ENCODE data around the gene LRP3. TPM values are rescaled to one million over a fixed set of nuclear protein-coding genes. Genes with fewer than 3 reads are reported as not detected.

The LRP3 gene
- total RNA-seq, 1 experiment from 2014 or later: 20.4 TPM

DNA sequence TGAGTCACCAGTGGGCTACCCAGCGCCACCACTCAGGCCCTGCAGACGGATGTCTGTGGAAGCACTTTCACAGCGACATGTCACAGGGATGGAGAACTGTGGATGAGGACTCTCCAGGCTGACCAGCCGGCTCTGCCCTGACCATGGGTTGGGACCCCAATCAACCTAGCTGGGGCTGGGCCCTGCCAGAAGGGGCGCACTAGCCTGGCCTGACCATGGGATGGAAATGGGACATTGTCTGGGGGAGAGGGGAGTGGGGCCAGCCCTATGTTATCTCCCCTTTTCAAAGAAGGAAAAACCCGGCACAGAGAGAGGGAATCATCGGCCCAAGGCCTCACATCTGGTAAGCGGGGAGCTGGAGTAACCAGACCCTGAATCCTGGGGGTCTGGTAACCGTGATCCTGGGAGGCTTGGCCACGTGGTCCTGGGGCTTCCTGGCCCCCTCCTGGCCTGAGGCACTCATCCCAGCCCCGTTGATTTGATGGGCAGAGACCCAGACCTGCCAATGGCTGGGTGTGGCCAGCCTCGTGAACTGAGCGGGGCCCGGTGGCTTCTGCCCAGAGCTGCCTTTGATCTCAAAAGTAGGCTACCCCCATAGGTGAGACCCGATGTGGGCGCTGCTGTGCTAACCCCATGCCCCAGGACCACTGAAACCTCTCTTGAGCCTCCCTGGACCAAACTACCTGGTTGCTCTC is 42.7 kb downstream of the LRP3 start:
- ChIA-PET POLR2A (ENCODE audit: unreplicated experiment) (no interaction called here), CTCF (interaction anchor here (0.6 kb wide), 2 partner anchors 11 to 137 kb away, joined by 3 to 5 read pairs; no protein-coding TSS in a partner anchor)
- Histone ChIP-seq H3K27me3 (ENCODE audit: low read length) (no peaks in the 10 kb centered on the region), H3K4me2 (ENCODE audit: low read length) (no peak overlapping the region), H3K79me2 (ENCODE audit: low read length) (no peaks in the 10 kb centered on the region), H3F3A (ENCODE audit: low read length, unreplicated experiment) (no peaks in the 10 kb centered on the region), H3K9ac (ENCODE audit: low read length) (no peak overlapping the region), H3K27ac (ENCODE audit: low read length) (no peak overlapping the region), H3K4me3 (ENCODE audit: low read length) (no peak overlapping the region), H4K20me1 (ENCODE audit: low read length) (no peaks in the 10 kb centered on the region), H3K9me2 (replicated peaks; ENCODE audit: low read length) (no peaks in the 10 kb centered on the region), H3K9me3 (ENCODE audit: low read length) (no peaks in the 10 kb centered on the region), H2AFZ (ENCODE audit: low read length) (no peak overlapping the region), H3K36me3 (ENCODE audit: low read depth, low read length) (no peaks in the 10 kb centered on the region), H3K4me1 (ENCODE audit: insufficient read depth, low read length) (no peaks in the 10 kb centered on the region)
- intact Hi-C loops (cut with micrococcal nuclease): loop anchor here (5.0 kb wide), 1 partner anchor 95 kb away; no protein-coding TSS in a partner anchor
- BruUV-seq (replicated peaks): no TSS peak
- no peak for TF ChIP-seq EZH2 (IDR thresholded peaks at IDR 0.05; ENCODE audit: low read length, unreplicated experiment)
- TF ChIP-seq, protein P1, sequence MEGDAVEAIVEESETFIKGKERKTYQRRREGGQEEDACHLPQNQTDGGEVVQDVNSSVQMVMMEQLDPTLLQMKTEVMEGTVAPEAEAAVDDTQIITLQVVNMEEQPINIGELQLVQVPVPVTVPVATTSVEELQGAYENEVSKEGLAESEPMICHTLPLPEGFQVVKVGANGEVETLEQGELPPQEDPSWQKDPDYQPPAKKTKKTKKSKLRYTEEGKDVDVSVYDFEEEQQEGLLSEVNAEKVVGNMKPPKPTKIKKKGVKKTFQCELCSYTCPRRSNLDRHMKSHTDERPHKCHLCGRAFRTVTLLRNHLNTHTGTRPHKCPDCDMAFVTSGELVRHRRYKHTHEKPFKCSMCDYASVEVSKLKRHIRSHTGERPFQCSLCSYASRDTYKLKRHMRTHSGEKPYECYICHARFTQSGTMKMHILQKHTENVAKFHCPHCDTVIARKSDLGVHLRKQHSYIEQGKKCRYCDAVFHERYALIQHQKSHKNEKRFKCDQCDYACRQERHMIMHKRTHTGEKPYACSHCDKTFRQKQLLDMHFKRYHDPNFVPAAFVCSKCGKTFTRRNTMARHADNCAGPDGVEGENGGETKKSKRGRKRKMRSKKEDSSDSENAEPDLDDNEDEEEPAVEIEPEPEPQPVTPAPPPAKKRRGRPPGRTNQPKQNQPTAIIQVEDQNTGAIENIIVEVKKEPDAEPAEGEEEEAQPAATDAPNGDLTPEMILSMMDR (conservative IDR thresholded peaks at IDR 0.05; ENCODE audit: low read depth, low read length): no peak
- no peak for ATAC-seq
- DNase-seq: no peak

DNA sequence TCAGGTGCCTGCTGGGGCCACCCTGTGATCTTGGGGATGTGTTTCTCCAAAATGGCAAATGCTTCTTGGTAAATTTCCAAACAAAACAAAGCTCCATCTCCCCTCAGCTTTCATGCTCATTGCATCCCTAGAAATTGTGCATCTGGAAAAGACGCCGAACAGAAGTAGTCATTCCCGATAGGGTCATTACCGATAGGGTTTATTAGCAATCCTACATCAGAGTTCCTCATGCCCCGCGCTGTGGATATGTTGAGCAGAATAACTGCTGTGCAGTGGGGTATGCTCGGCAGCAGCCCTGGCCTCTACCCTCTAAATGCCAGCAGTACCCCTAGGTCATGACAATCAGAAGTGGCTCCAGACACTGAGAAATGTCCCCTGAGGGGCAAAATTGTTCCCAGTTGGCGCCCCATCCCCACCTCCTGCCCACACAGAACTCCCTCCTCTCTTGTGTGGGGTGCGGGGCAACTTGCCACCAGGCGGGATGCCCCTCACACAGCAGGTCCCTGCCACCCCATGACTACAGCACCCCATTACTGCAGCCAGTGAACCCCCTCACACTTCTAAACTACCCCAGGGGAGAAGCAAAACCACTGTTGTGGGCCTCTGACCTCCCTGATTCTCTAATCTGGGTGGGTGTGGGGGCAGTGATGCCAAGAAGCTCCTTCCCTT is 44.5 kb downstream of the LRP3 start:
- H3K27me3 ChIP-seq (ENCODE audit: low read length): no peaks in the 10 kb centered on the region
- H3K9me2 ChIP-seq (replicated peaks; ENCODE audit: low read length): no peaks in the 10 kb centered on the region
- no peak for DNase-seq
- H4K20me1 ChIP-seq (ENCODE audit: low read length): no peaks in the 10 kb centered on the region
- no peak overlapping the region for H3K27ac ChIP-seq (ENCODE audit: low read length)
- POLR2A ChIA-PET (ENCODE audit: unreplicated experiment): no interaction called here
- H3K4me3 ChIP-seq (ENCODE audit: low read length): no peak overlapping the region
- no peak overlapping the region for H3K9ac ChIP-seq (ENCODE audit: low read length)
- no peaks in the 10 kb centered on the region for H3F3A ChIP-seq (ENCODE audit: low read length, unreplicated experiment)
- intact Hi-C loops (cut with micrococcal nuclease): loop anchor here (5.0 kb wide), 1 partner anchor 96 kb away; no protein-coding TSS in a partner anchor
- H3K36me3 ChIP-seq (ENCODE audit: low read depth, low read length): no peaks in the 10 kb centered on the region
- H2AFZ ChIP-seq (ENCODE audit: low read length): no peak overlapping the region
- H3K4me2 ChIP-seq (ENCODE audit: low read length): no peak overlapping the region
- no peaks in the 10 kb centered on the region for H3K79me2 ChIP-seq (ENCODE audit: low read length)
- no peak for ATAC-seq
- TF ChIP-seq EZH2phosphoT487 (IDR thresholded peaks at IDR 0.05; ENCODE audit: borderline replicate concordance, low read length): no peak
- TF ChIP-seq EZH2 (IDR thresholded peaks at IDR 0.05; ENCODE audit: low read length, unreplicated experiment): no peak
- TF ChIP-seq, protein P1 (conservative IDR thresholded peaks at IDR 0.05; ENCODE audit: low read depth, low read length): no peak
- CTCF ChIA-PET: no interaction called here
- no peaks in the 10 kb centered on the region for H3K9me3 ChIP-seq (ENCODE audit: low read length)
- H3K4me1 ChIP-seq (ENCODE audit: insufficient read depth, low read length): no peaks in the 10 kb centered on the region
- BruUV-seq (replicated peaks): no TSS peak
